B cell (primary cell): ENCODE measurements around the gene PI4KA.

Experiments
- CTCF ChIP-seq: fragments of 200-600 bp; IDR thresholded peaks from one replicate; pipeline ENCODE4 v1.8.0; 2022; ENCODE audit warnings: antibody characterized with exemption, mild to moderate bottlenecking
- EZH2 ChIP-seq: IDR thresholded peaks from 2 replicates; pipeline ENCODE4 v1.6.1; 2012; ENCODE audit warnings: borderline replicate concordance, low read depth, mild to moderate bottlenecking, moderate library complexity, low read length; ENCODE audit not compliant: insufficient read depth, poor library complexity, severe bottlenecking

GRCh38 chr22:20657963-20658362 is 200.6 kb downstream of the PI4KA start:
- TF ChIP-seq CTCF (no peak), EZH2 (no peak)
